Chondrocyte (in vitro differentiated cells): Measurements from ENCODE around the gene GTF2H2C. TPM values are rescaled to one million over a fixed set of nuclear protein-coding genes. Genes with fewer than 3 reads are reported as not detected.
"Not testable (repeated sequence)": the region's sequence is repeated elsewhere in the genome, so short reads cannot be mapped to it uniquely, and the experiment has no call there.

Source experiments
- DNase-seq: peaks from one replicate; pipeline ENCODE4 v3.0.0; 2021; ENCODE audit warnings: mixed read lengths, low spot score
- H3K27ac Mint-ChIP-seq: one replicate; pipeline ENCODE4 v1.8.0; 2021; ENCODE audit warnings: mild to moderate bottlenecking, moderate library complexity, mixed read lengths; ENCODE audit not compliant: unreplicated experiment
- H3K27me3 Mint-ChIP-seq: 2 replicates; pipeline ENCODE4 v1.8.0; 2021; ENCODE audit warnings: low read depth, mixed read lengths
- H3K36me3 Mint-ChIP-seq: 2 replicates; pipeline ENCODE4 v1.8.0; 2021; ENCODE audit warnings: low read depth, mixed read lengths
- H3K4me1 Mint-ChIP-seq: 2 replicates; pipeline ENCODE4 v1.8.0; 2021; ENCODE audit warnings: low read depth, mild to moderate bottlenecking, mixed read lengths
- H3K4me3 Mint-ChIP-seq: one replicate; pipeline ENCODE4 v1.8.0; 2021; ENCODE audit warnings: mild to moderate bottlenecking, moderate library complexity, mixed read lengths; ENCODE audit not compliant: unreplicated experiment
- H3K9me3 Mint-ChIP-seq: 2 replicates; pipeline ENCODE4 v1.8.0; 2021; ENCODE audit warnings: low read depth, mixed read lengths
- total RNA-seq: library from RNA; stranded (reverse); gene quantifications from 3 replicates; pipeline ENCODE4 v1.2.1, GENCODE V29; 2021

GTF2H2C gene
- total RNA-seq, 1 donor from 2014 or later, result 25.5 TPM

- not testable (repeated sequence) for H3K27me3 Mint-ChIP-seq, H3K36me3 Mint-ChIP-seq, H3K9me3 Mint-ChIP-seq, DNase-seq, H3K4me1 Mint-ChIP-seq
- Mint-ChIP-seq H3K4me3 (peak overlapping the region; percentile 66), H3K27ac (peak overlapping the region; percentile 17)
Measured at GRCh38 chr5:69560587-69561431, 818 bp downstream of the GTF2H2C start.

DNA sequence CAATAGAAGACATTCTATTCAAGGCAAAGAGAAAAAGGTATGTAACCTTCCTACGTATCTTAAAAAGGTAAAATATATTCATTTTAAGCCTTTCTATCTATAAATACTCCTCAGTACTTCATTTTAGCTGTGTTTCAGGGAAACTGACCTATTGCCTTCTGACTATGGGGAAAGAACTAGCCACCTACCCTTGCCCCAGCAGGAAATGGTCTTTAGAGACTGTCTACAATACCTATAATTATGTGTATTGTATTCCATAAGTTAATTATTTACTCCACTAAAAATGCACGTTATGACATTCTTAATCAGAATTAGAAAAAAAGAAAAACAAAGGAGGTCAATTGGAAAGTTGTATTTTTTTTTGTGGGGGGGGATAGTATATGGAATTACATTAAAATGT is 6.2 kb downstream of the GTF2H2C start:
- not testable (repeated sequence) for H3K36me3 Mint-ChIP-seq, DNase-seq, H3K27me3 Mint-ChIP-seq

DNA sequence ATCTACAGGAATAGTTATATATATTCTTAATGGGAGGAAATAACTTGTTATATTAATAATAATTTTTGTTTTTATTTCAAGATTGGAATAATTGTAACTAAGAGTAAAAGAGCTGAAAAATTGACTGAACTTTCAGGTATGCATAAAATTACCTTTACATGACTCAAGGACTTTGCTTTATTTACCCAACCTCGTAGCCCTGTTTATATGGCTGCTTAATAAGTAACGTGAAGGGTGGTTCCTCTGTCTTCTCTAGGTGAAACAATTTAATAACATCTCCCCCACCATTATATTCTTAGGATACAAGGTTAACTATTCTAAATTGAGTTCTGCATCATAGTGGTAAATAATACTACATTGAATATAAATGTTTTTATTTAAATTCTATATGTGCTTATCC is 8.1 kb downstream of the GTF2H2C start:
- H3K27ac Mint-ChIP-seq, H3K27me3 Mint-ChIP-seq, DNase-seq, H3K9me3 Mint-ChIP-seq, H3K4me1 Mint-ChIP-seq, H3K4me3 Mint-ChIP-seq, H3K36me3 Mint-ChIP-seq: not testable (repeated sequence)

More for the DNA sequence above, 6.2 kb downstream of the GTF2H2C start:
- not testable (repeated sequence) for H3K4me3 Mint-ChIP-seq, H3K9me3 Mint-ChIP-seq, H3K4me1 Mint-ChIP-seq, H3K27ac Mint-ChIP-seq

GRCh38 chr5:69583356-69583755 is 23.4 kb downstream of the GTF2H2C start:
- H3K4me3 Mint-ChIP-seq, H3K27ac Mint-ChIP-seq, H3K27me3 Mint-ChIP-seq, H3K36me3 Mint-ChIP-seq, DNase-seq, H3K4me1 Mint-ChIP-seq, H3K9me3 Mint-ChIP-seq: not testable (repeated sequence)

GRCh38 chr5:69596114-69596840 is 36.3 kb downstream of the GTF2H2C start:
- H3K9me3 Mint-ChIP-seq, H3K4me3 Mint-ChIP-seq, H3K36me3 Mint-ChIP-seq, H3K27me3 Mint-ChIP-seq, DNase-seq, H3K27ac Mint-ChIP-seq, H3K4me1 Mint-ChIP-seq: not testable (repeated sequence)

DNA sequence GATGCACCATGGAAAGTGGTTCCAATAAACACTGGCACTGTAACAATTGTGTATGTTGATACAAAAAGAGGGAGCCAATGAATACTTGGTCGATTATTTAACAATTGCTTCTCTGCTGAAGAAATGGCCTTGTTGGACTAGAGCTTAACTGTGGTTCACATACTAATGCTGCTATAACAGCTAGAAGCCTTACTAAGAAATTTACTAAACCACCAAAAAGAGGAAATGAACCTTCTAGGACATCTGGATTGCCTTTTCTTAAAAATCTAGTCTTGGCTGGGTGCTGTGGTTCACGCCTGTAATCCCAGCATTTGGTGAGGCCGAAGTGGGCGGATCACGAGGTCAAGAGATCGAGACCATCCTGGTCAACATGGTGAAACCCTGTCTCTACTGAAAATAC is 42.0 kb downstream of the GTF2H2C start:
- not testable (repeated sequence) for H3K27me3 Mint-ChIP-seq, H3K9me3 Mint-ChIP-seq, H3K27ac Mint-ChIP-seq, DNase-seq, H3K4me1 Mint-ChIP-seq, H3K4me3 Mint-ChIP-seq, H3K36me3 Mint-ChIP-seq

GRCh38 chr5:69606839-69607238 is 46.8 kb downstream of the GTF2H2C start:
- DNase-seq, H3K27ac Mint-ChIP-seq, H3K9me3 Mint-ChIP-seq, H3K4me3 Mint-ChIP-seq, H3K36me3 Mint-ChIP-seq, H3K27me3 Mint-ChIP-seq, H3K4me1 Mint-ChIP-seq: not testable (repeated sequence)

DNA sequence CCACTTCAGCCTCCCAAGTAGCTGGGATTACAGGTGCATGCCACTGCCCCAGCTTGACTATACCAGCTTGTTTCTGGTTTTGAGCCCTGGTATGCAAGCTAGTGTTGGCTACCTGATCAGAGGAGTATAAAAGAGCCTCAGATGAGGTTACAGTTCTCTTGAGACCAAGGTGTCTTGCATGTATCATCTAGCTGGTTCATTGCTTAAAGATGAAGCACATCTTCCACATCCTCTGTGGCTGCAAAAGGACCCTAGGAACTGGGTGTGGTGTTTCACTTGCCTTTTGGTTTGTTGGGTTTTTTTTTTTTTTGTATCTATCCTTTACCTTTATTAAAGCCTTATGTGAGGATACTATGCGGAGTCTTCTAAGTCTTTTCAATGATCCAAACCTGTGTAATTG is 47.8 kb downstream of the GTF2H2C start:
- DNase-seq, H3K4me3 Mint-ChIP-seq, H3K4me1 Mint-ChIP-seq, H3K27ac Mint-ChIP-seq, H3K36me3 Mint-ChIP-seq, H3K9me3 Mint-ChIP-seq, H3K27me3 Mint-ChIP-seq: not testable (repeated sequence)

- not testable (repeated sequence) for H3K27ac Mint-ChIP-seq, DNase-seq, H3K36me3 Mint-ChIP-seq, H3K4me1 Mint-ChIP-seq, H3K27me3 Mint-ChIP-seq, H3K9me3 Mint-ChIP-seq, H3K4me3 Mint-ChIP-seq
Measured at GRCh38 chr5:69608861-69609496, 49.0 kb downstream of the GTF2H2C start.

GRCh38 chr5:69614843-69615242 is 54.9 kb downstream of the GTF2H2C start:
- not testable (repeated sequence) for H3K9me3 Mint-ChIP-seq, H3K27me3 Mint-ChIP-seq, H3K4me1 Mint-ChIP-seq, H3K4me3 Mint-ChIP-seq, DNase-seq, H3K36me3 Mint-ChIP-seq, H3K27ac Mint-ChIP-seq

DNA sequence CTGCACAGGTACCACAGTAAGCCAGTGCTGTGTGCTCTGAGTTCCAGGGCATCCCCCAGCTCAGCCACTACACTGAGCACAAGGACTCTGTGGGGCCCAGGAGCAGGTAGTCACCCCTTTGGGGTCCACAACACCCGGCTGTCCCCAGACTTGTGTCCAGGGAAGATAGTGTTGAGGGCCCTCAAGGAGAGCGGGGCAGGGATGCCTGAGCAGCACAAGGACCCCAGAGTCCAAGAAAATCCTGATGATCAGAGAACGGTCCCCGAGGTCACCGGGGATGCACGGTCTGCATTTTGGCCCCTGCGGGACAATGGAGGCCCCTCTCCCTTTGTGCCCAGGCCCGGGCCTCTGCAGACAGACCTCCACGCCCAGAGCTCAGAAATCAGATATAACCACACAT is 71.9 kb downstream of the GTF2H2C start:
- H3K4me1 Mint-ChIP-seq, H3K36me3 Mint-ChIP-seq, H3K9me3 Mint-ChIP-seq: not testable (repeated sequence)

More for the DNA sequence above, 71.9 kb downstream of the GTF2H2C start:
- H3K4me3 Mint-ChIP-seq, H3K27me3 Mint-ChIP-seq, H3K27ac Mint-ChIP-seq: not testable (repeated sequence)
- DNase-seq, result peak; percentile 14
